Liver (tissue), 9 donors: ENCODE results near the gene SLITRK1. TPM values are rescaled to one million over a fixed set of nuclear protein-coding genes. Genes with fewer than 3 reads are reported as not detected.

Source experiments
- DNase-seq: peaks from one replicate; pipeline ENCODE4 v3.0.0-alpha.2; 2017; ENCODE audit warnings: low spot score
- H3K27ac ChIP-seq, 2 donors: one replicate each; pipeline ENCODE4 v1.7.0; 2013; ENCODE audit warnings: inconsistent platforms in 2 of 2, low read length in 2 of 2, control low read depth in 1 of 2, low read depth in 1 of 2, mild to moderate bottlenecking in 1 of 2
- H3K27me3 ChIP-seq, 4 donors: one replicate each; pipeline versions ENCODE4 v1.6.1 to v1.7.0; 2013; ENCODE audit warnings: low read length in 3 of 4, inconsistent platforms in 1 of 4, mild to moderate bottlenecking in 1 of 4, moderate library complexity in 1 of 4; ENCODE audit not compliant: control insufficient read depth in 4 of 4, insufficient read depth in 4 of 4
- H3K36me3 ChIP-seq, 4 donors: one replicate each; pipeline versions ENCODE4 v1.6.1 to v1.7.0; 2013; ENCODE audit warnings: low read length in 3 of 4, mild to moderate bottlenecking in 3 of 4, low read depth in 1 of 4, moderate library complexity in 1 of 4; ENCODE audit not compliant: control insufficient read depth in 4 of 4, insufficient read depth in 3 of 4
- H3K4me1 ChIP-seq, 4 donors: one replicate each; pipeline versions ENCODE4 v1.6.1 to v1.7.0; 2013; ENCODE audit warnings: low read length in 3 of 4, mild to moderate bottlenecking in 3 of 4, moderate library complexity in 1 of 4; ENCODE audit not compliant: control insufficient read depth in 4 of 4, insufficient read depth in 4 of 4
- H3K4me3 ChIP-seq, 3 donors: one replicate each; pipeline versions ENCODE4 v1.6.1 to v1.7.0; 2013; ENCODE audit warnings: low read length in 3 of 3, control low read depth in 1 of 3, low read depth in 1 of 3, mild to moderate bottlenecking in 1 of 3
- H3K9ac ChIP-seq, 2 donors: one replicate each; pipeline ENCODE4 v1.7.0; 2013; ENCODE audit warnings: low read length in 2 of 2, mild to moderate bottlenecking in 2 of 2, moderate library complexity in 2 of 2, control low read depth in 1 of 2, low read depth in 1 of 2
- H3K9me3 ChIP-seq, 4 donors: one replicate each; pipeline versions ENCODE4 v1.6.1 to v1.7.0; 2013; ENCODE audit warnings: low read length in 3 of 4; ENCODE audit not compliant: control insufficient read depth in 4 of 4
- EGR1 ChIP-seq, 2 donors: IDR thresholded peaks; 2 replicates each; pipeline ENCODE4 v1.6.1; 2016 to 2018; ENCODE audit warnings: antibody characterized with exemption in 2 of 2, low read depth in 2 of 2
- FOXA1 ChIP-seq: IDR thresholded peaks from 2 replicates; pipeline ENCODE4 v1.6.1; 2016; ENCODE audit warnings: antibody characterized with exemption
- FOXA2 ChIP-seq: IDR thresholded peaks from 2 replicates; pipeline ENCODE4 v1.6.1; 2016; ENCODE audit warnings: antibody characterized with exemption
- GABPA ChIP-seq, 2 donors: IDR thresholded peaks in 1 of 2; conservative IDR thresholded peaks in 1 of 2; 2 replicates each; pipeline ENCODE4 v1.6.1; 2016; ENCODE audit warnings: antibody characterized with exemption in 2 of 2, mild to moderate bottlenecking in 1 of 2, moderate library complexity in 1 of 2
- HNF4A ChIP-seq, 2 donors: conservative IDR thresholded peaks; 2 replicates each; pipeline ENCODE4 v1.6.1; 2016; ENCODE audit warnings: antibody characterized with exemption in 2 of 2, mild to moderate bottlenecking in 2 of 2
- HNF4G ChIP-seq: IDR thresholded peaks from 2 replicates; pipeline ENCODE4 v1.6.1; 2016; ENCODE audit warnings: antibody characterized with exemption
- JUND ChIP-seq, 2 donors: IDR thresholded peaks; 2 replicates each; pipeline ENCODE4 v1.6.1; 2016; ENCODE audit warnings: antibody characterized with exemption in 2 of 2
- NR2F2 ChIP-seq: IDR thresholded peaks from 2 replicates; pipeline ENCODE4 v1.6.1; 2016; ENCODE audit warnings: antibody characterized with exemption
- RAD21 ChIP-seq, 2 donors: IDR thresholded peaks; 2 replicates each; pipeline ENCODE4 v1.6.1; 2016; ENCODE audit warnings: antibody characterized with exemption in 2 of 2, mild to moderate bottlenecking in 2 of 2
- RXRA ChIP-seq, 2 donors: IDR thresholded peaks; 2 replicates each; pipeline ENCODE4 v1.6.1; 2017 to 2018; ENCODE audit warnings: antibody characterized with exemption in 2 of 2, mild to moderate bottlenecking in 1 of 2
- SP1 ChIP-seq: IDR thresholded peaks from 2 replicates; pipeline ENCODE4 v1.6.1; 2018; ENCODE audit warnings: antibody characterized with exemption, mild to moderate bottlenecking
- TAF1 ChIP-seq: conservative IDR thresholded peaks from 2 replicates; pipeline ENCODE4 v1.6.1; 2016; ENCODE audit warnings: antibody characterized with exemption, mild to moderate bottlenecking
- YY1 ChIP-seq: IDR thresholded peaks from 2 replicates; pipeline ENCODE4 v1.6.1; 2016; ENCODE audit warnings: antibody characterized with exemption, mild to moderate bottlenecking
- WGBS: extraction: QIAGEN DNeasy Blood & Tissue Kit; methylation state at CpG from one replicate; pipeline ENCODE4 v1.1.7; 2013; 5-methylcytosine and 5-hydroxymethylcytosine counted together
- polyA plus RNA-seq, 2 donors: library from polyadenylated mRNA; stranded (reverse) in 1 of 2; unstranded in 1 of 2; fragments of 200-250 nt in 1 of 2; fragments of >200 nt in 1 of 2; fragmentation: Nextera tagmentation in 1 of 2; extraction: Ambion mirVana in 1 of 2; gene quantifications; one replicate each; pipeline versions ENCODE4 v1.2.1 to v1.2.3, GENCODE V29; 2013 to 2015
- total RNA-seq, 2 donors: library from RNA; depleted of rRNA; stranded (reverse); fragments of >200 nt; gene quantifications; one replicate each; pipeline ENCODE4 v1.2.3, GENCODE V29; 2014
- TF ChIP-seq, protein P1 (sequence below): IDR thresholded peaks from 2 replicates; pipeline ENCODE4 v1.6.1; 2016; ENCODE audit warnings: antibody characterized with exemption
- TF ChIP-seq, protein P2 (sequence below): fragments of 150-350 bp; IDR thresholded peaks from 2 replicates; pipeline ENCODE4 v1.5.1; 2017; ENCODE audit warnings: improper control_type of control experiment, low read depth, low read length; ENCODE audit not compliant: missing input control
- TF ChIP-seq, protein P3 (sequence below): IDR thresholded peaks from 2 replicates; pipeline ENCODE4 v1.6.1; 2016; ENCODE audit warnings: antibody characterized with exemption
- TF ChIP-seq, protein P4 (sequence below): IDR thresholded peaks from 2 replicates; pipeline ENCODE4 v1.6.1; 2016; ENCODE audit warnings: antibody characterized with exemption, mild to moderate bottlenecking
- TF ChIP-seq, protein P5 (sequence below): IDR thresholded peaks from 2 replicates; pipeline ENCODE4 v1.6.1; 2016; ENCODE audit warnings: antibody characterized with exemption
- donor health status: healthy.
- donor health status: healthy.
- donor health status: healthy.
- donor health status: healthy.
- donor health status: healthy.

The SLITRK1 gene
- total and polyA plus RNA-seq, 4 donors: not detected

DNA sequence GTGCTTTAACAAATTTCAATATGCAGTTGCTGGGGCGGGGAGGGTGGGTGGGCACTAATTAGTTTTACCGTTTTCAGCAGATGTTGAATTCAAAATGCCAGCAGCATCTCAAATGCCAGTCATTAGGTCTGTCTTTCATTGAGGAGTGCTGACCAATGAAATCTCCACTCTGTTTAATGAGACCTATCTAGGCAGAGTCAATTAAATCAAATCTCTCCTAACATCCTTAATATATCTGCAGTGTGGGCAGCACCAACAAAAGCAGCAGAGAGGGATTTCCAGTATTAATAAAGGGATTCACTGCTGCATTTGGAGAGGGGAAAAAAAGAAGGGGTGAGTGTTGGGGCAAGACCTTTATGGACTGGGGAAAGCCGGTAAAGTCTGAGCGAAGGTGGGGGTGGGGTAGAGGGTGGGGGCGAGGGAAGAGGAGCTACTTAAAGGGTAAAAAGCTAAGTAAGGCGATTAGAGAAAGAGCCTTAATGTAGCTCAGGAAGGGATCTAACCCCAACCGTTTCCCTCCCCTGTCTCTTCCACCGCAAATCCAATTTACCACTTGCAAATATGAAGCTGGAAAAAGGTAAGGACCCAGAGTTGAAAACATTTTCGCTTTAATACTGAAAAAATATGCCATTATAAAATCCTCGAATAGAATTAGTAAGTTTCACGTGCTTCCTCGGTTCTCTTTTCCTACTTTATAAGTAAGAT lies 4.5 kb downstream of the SLITRK1 start:
- H3K27ac ChIP-seq: no peak overlapping the region
- peaks cover 0 to 7% (median 0%) of the 10 kb centered on the region in 4 donors for H3K9me3 ChIP-seq
- no peak for DNase-seq
- peaks cover 0 to 10% (median under 1%) of the 10 kb centered on the region in 4 donors for H3K4me1 ChIP-seq
- H3K36me3 ChIP-seq: no peaks in the 10 kb centered on the region
- H3K9ac ChIP-seq: no peak overlapping the region
- WGBS: 21% methylated on average over 12 of the region's 12 CpGs
- H3K4me3 ChIP-seq: no peak overlapping the region
- H3K27me3 ChIP-seq: peaks cover 0 to 17% (median 12%) of the 10 kb centered on the region in 4 donors
- TF ChIP-seq TAF1: no peak
- no peak for TF ChIP-seq SP1
- no peak for TF ChIP-seq HNF4G
- no peak for TF ChIP-seq EGR1 (IDR thresholded peaks at IDR 0.05; ENCODE audit: low read depth in 2 of 2)
- no peak for TF ChIP-seq YY1
- TF ChIP-seq, protein P1, sequence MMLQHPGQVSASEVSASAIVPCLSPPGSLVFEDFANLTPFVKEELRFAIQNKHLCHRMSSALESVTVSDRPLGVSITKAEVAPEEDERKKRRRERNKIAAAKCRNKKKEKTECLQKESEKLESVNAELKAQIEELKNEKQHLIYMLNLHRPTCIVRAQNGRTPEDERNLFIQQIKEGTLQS: no peak
- TF ChIP-seq, protein P2, sequence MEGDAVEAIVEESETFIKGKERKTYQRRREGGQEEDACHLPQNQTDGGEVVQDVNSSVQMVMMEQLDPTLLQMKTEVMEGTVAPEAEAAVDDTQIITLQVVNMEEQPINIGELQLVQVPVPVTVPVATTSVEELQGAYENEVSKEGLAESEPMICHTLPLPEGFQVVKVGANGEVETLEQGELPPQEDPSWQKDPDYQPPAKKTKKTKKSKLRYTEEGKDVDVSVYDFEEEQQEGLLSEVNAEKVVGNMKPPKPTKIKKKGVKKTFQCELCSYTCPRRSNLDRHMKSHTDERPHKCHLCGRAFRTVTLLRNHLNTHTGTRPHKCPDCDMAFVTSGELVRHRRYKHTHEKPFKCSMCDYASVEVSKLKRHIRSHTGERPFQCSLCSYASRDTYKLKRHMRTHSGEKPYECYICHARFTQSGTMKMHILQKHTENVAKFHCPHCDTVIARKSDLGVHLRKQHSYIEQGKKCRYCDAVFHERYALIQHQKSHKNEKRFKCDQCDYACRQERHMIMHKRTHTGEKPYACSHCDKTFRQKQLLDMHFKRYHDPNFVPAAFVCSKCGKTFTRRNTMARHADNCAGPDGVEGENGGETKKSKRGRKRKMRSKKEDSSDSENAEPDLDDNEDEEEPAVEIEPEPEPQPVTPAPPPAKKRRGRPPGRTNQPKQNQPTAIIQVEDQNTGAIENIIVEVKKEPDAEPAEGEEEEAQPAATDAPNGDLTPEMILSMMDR: no peak
- no peak for TF ChIP-seq FOXA1
- TF ChIP-seq FOXA2: no peak
- TF ChIP-seq NR2F2: no peak
- no peak for TF ChIP-seq GABPA (IDR thresholded peaks at IDR 0.05 in 1 of 2, conservative IDR thresholded peaks at IDR 0.05 in 1 of 2)
- TF ChIP-seq, protein P3, sequence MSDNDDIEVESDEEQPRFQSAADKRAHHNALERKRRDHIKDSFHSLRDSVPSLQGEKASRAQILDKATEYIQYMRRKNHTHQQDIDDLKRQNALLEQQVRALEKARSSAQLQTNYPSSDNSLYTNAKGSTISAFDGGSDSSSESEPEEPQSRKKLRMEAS: no peak
- TF ChIP-seq RAD21 (IDR thresholded peaks at IDR 0.05): no peak
- TF ChIP-seq JUND (IDR thresholded peaks at IDR 0.05): no peak
- TF ChIP-seq, protein P4, sequence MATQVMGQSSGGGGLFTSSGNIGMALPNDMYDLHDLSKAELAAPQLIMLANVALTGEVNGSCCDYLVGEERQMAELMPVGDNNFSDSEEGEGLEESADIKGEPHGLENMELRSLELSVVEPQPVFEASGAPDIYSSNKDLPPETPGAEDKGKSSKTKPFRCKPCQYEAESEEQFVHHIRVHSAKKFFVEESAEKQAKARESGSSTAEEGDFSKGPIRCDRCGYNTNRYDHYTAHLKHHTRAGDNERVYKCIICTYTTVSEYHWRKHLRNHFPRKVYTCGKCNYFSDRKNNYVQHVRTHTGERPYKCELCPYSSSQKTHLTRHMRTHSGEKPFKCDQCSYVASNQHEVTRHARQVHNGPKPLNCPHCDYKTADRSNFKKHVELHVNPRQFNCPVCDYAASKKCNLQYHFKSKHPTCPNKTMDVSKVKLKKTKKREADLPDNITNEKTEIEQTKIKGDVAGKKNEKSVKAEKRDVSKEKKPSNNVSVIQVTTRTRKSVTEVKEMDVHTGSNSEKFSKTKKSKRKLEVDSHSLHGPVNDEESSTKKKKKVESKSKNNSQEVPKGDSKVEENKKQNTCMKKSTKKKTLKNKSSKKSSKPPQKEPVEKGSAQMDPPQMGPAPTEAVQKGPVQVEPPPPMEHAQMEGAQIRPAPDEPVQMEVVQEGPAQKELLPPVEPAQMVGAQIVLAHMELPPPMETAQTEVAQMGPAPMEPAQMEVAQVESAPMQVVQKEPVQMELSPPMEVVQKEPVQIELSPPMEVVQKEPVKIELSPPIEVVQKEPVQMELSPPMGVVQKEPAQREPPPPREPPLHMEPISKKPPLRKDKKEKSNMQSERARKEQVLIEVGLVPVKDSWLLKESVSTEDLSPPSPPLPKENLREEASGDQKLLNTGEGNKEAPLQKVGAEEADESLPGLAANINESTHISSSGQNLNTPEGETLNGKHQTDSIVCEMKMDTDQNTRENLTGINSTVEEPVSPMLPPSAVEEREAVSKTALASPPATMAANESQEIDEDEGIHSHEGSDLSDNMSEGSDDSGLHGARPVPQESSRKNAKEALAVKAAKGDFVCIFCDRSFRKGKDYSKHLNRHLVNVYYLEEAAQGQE: no peak
- TF ChIP-seq RXRA (IDR thresholded peaks at IDR 0.05): no peak
- TF ChIP-seq HNF4A (conservative IDR thresholded peaks at IDR 0.05): no peak
- TF ChIP-seq, protein P5, sequence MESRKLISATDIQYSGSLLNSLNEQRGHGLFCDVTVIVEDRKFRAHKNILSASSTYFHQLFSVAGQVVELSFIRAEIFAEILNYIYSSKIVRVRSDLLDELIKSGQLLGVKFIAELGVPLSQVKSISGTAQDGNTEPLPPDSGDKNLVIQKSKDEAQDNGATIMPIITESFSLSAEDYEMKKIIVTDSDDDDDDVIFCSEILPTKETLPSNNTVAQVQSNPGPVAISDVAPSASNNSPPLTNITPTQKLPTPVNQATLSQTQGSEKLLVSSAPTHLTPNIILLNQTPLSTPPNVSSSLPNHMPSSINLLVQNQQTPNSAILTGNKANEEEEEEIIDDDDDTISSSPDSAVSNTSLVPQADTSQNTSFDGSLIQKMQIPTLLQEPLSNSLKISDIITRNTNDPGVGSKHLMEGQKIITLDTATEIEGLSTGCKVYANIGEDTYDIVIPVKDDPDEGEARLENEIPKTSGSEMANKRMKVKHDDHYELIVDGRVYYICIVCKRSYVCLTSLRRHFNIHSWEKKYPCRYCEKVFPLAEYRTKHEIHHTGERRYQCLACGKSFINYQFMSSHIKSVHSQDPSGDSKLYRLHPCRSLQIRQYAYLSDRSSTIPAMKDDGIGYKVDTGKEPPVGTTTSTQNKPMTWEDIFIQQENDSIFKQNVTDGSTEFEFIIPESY: no peak
